Adrenal gland (tissue), 5 donors: Measurements from ENCODE around the gene EDN2.

Experiments
- CTCF ChIP-seq, 6 experiments: fragments of 450-650 bp in 4 of 6; fragments of 200-600 bp in 2 of 6; sonication (generic) in 1 of 6; IDR thresholded peaks; 1 replicate in 5 of 6; 2 replicates in 1 of 6; pipeline versions ENCODE4 v1.5.1 to v1.8.0; 2016 to 2021; ENCODE audit warnings: antibody characterized with exemption in 6 of 6, mild to moderate bottlenecking in 2 of 6, moderate library complexity in 1 of 6
- POLR2A ChIP-seq, 2 donors: fragments of 450-650 bp; IDR thresholded peaks; one replicate each; pipeline ENCODE4 v1.6.1; 2017; ENCODE audit warnings: antibody characterized with exemption in 2 of 2, mild to moderate bottlenecking in 2 of 2, moderate library complexity in 1 of 2
- donor health status: DM: no; HTN: no; CAD: no.

GRCh38 chr1:41492341-41492848 lies 7.9 kb upstream of the EDN2 start:
- TF ChIP-seq POLR2A (IDR thresholded peaks at IDR 0.05) (no peak), CTCF (IDR thresholded peaks at IDR 0.05) (peak; percentile 18 to 45 (median 27))
